ENCODE results near the gene LBX2.

LBX2 gene

GRCh38 chr2:74531666-74532065 lies 32.3 kb upstream of the LBX2 start:
- H3K27ac Mint-ChIP-seq = peak overlapping the region; percentile 8
- H3K36me3 Mint-ChIP-seq = peaks cover 42% of the 10 kb centered on the region
- CTCF ChIA-PET = interaction anchor here (0.5 to 5.8 kb wide), 36 partner anchors 9 to 712 kb away, joined by 3 to 104 read pairs (median 4); partner anchors contain the start of genes C2orf81, CCDC142, MRPL53 and TTC31
- no peaks in the 10 kb centered on the region for H3K9me3 Mint-ChIP-seq
- peak overlapping the region; percentile 96 for H3K4me3 Mint-ChIP-seq
- DNase-seq = no peak
- H3K27me3 Mint-ChIP-seq = peaks cover 6% of the 10 kb centered on the region
- H3K4me1 Mint-ChIP-seq = peaks cover 44% of the 10 kb centered on the region

GRCh38 chr2:74530239-74531187 lies 31.1 kb upstream of the LBX2 start:
- CTCF ChIA-PET = interaction anchor here (0.8 to 5.8 kb wide), 13 partner anchors 9 to 281 kb away, joined by 3 to 104 read pairs (median 4); partner anchors contain the start of genes CCDC142 and TTC31
- Mint-ChIP-seq H3K36me3 (peaks cover 52% of the 10 kb centered on the region), H3K27me3 (no peaks in the 10 kb centered on the region), H3K4me3 (peak overlapping the region; percentile 96), H3K4me1 (peaks cover 51% of the 10 kb centered on the region), H3K27ac (peak overlapping the region; percentile 94), H3K9me3 (no peaks in the 10 kb centered on the region)
- peak; percentile 66 for DNase-seq

- Mint-ChIP-seq H3K4me1 (peaks cover 51% of the 10 kb centered on the region), H3K9me3 (no peaks in the 10 kb centered on the region), H3K36me3 (peaks cover 55% of the 10 kb centered on the region), H3K27me3 (no peaks in the 10 kb centered on the region), H3K27ac (peak within 1 kb of the TSS; percentile 94), H3K4me3 (peak within 1 kb of the TSS; percentile 96)
- CTCF ChIA-PET = interaction anchor here (1.0 to 5.8 kb wide), 6 partner anchors 17 to 59 kb away, joined by 3 to 86 read pairs (median 6); partner anchors contain the start of genes CCDC142 and TTC31
- DNase-seq = peak; percentile 94
Measured at GRCh38 chr2:74529357-74530238, 30.2 kb upstream of the LBX2 start, which contains the start of the genes AUP1 and HTRA2. AUP1 (minus strand) TSS chr2:74529706; CDS start chr2:74529629, 77 bp downstream. HTRA2 (plus strand) TSS chr2:74529933; CDS start chr2:74530007, 74 bp downstream.

GRCh38 chr2:74528600-74529356 lies 29.4 kb upstream of the LBX2 start:
- Mint-ChIP-seq H3K27ac (peak overlapping the region; percentile 94), H3K9me3 (no peaks in the 10 kb centered on the region), H3K36me3 (peaks cover 53% of the 10 kb centered on the region), H3K4me3 (peak overlapping the region; percentile 96), H3K27me3 (peaks cover 4% of the 10 kb centered on the region), H3K4me1 (peaks cover 51% of the 10 kb centered on the region)
- CTCF ChIA-PET = interaction anchor here (1.0 to 5.8 kb wide), 5 partner anchors 18 to 60 kb away, joined by 3 to 86 read pairs (median 7); partner anchors contain the start of genes CCDC142 and TTC31
- no peak for DNase-seq

GRCh38 chr2:74527741-74528140 lies 28.3 kb upstream of the LBX2 start:
- H3K9me3 Mint-ChIP-seq = no peaks in the 10 kb centered on the region
- peaks cover 11% of the 10 kb centered on the region for H3K27me3 Mint-ChIP-seq
- peak overlapping the region; percentile 96 for H3K4me3 Mint-ChIP-seq
- peaks cover 56% of the 10 kb centered on the region for H3K4me1 Mint-ChIP-seq
- peaks cover 51% of the 10 kb centered on the region for H3K36me3 Mint-ChIP-seq
- H3K27ac Mint-ChIP-seq = no peak overlapping the region
- CTCF ChIA-PET = interaction anchor here (1.0 to 1.9 kb wide), 2 partner anchors 59 to 71 kb away, joined by 3 to 7 read pairs; no protein-coding TSS in a partner anchor
- no peak for DNase-seq

- peaks cover 50% of the 10 kb centered on the region for H3K4me1 Mint-ChIP-seq
- CTCF ChIA-PET = interaction anchor here (1.0 kb wide), 1 partner anchor 70 kb away, joined by 3 read pairs; no protein-coding TSS in a partner anchor
- H3K9me3 Mint-ChIP-seq = no peaks in the 10 kb centered on the region
- peaks cover 21% of the 10 kb centered on the region for H3K27me3 Mint-ChIP-seq
- H3K36me3 Mint-ChIP-seq = peaks cover 42% of the 10 kb centered on the region
- no peak overlapping the region for H3K4me3 Mint-ChIP-seq
- H3K27ac Mint-ChIP-seq = no peak overlapping the region
- no peak for DNase-seq
Measured at GRCh38 chr2:74526649-74527230, 27.3 kb upstream of the LBX2 start.

GRCh38 chr2:74525717-74526648 lies 26.6 kb upstream of the LBX2 start, which contains the start of gene DQX1:
DQX1 (minus strand) TSS chr2:74526231; CDS start chr2:74525729, 502 bp downstream.
- Mint-ChIP-seq H3K36me3 (peaks cover 41% of the 10 kb centered on the region), H3K9me3 (no peaks in the 10 kb centered on the region), H3K27ac (peak within 1 kb of the TSS; percentile 12), H3K27me3 (peaks cover 29% of the 10 kb centered on the region), H3K4me3 (no peak within 1 kb of the TSS), H3K4me1 (peaks cover 43% of the 10 kb centered on the region)
- CTCF ChIA-PET = no interaction called here
- DNase-seq = peak; percentile 46

- CTCF ChIA-PET = no interaction called here
- Mint-ChIP-seq H3K27ac (no peak overlapping the region), H3K4me1 (peaks cover 37% of the 10 kb centered on the region), H3K27me3 (peaks cover 37% of the 10 kb centered on the region), H3K4me3 (no peak overlapping the region), H3K36me3 (peaks cover 37% of the 10 kb centered on the region), H3K9me3 (no peaks in the 10 kb centered on the region)
- DNase-seq = no peak
Measured at GRCh38 chr2:74524955-74525716, 25.7 kb upstream of the LBX2 start.

- no peak overlapping the region for H3K4me3 Mint-ChIP-seq
- H3K27ac Mint-ChIP-seq = no peak overlapping the region
- H3K36me3 Mint-ChIP-seq = peaks cover 34% of the 10 kb centered on the region
- H3K27me3 Mint-ChIP-seq = peaks cover 48% of the 10 kb centered on the region
- H3K4me1 Mint-ChIP-seq = peaks cover 35% of the 10 kb centered on the region
- DNase-seq = no peak
- CTCF ChIA-PET = interaction anchor here (1.0 to 2.7 kb wide), 2 partner anchors 9 to 61 kb away, joined by 3 to 12 read pairs; no protein-coding TSS in a partner anchor
- no peaks in the 10 kb centered on the region for H3K9me3 Mint-ChIP-seq
Measured at GRCh38 chr2:74524005-74524404, 24.6 kb upstream of the LBX2 start.

- peaks cover 23% of the 10 kb centered on the region for H3K4me1 Mint-ChIP-seq
- CTCF ChIA-PET = interaction anchor here (0.9 to 2.7 kb wide), 3 partner anchors 10 to 65 kb away, joined by 3 to 12 read pairs (median 3); no protein-coding TSS in a partner anchor
- H3K9me3 Mint-ChIP-seq = no peaks in the 10 kb centered on the region
- H3K4me3 Mint-ChIP-seq = no peak overlapping the region
- DNase-seq = no peak
- peaks cover 22% of the 10 kb centered on the region for H3K36me3 Mint-ChIP-seq
- peaks cover 63% of the 10 kb centered on the region for H3K27me3 Mint-ChIP-seq
- H3K27ac Mint-ChIP-seq = no peak overlapping the region
Measured at GRCh38 chr2:74522516-74522915, 23.1 kb upstream of the LBX2 start.

- Mint-ChIP-seq H3K4me3 (peak overlapping the region; percentile 71), H3K9me3 (no peaks in the 10 kb centered on the region), H3K27me3 (peaks cover 99% of the 10 kb centered on the region), H3K36me3 (peaks cover 9% of the 10 kb centered on the region), H3K27ac (no peak overlapping the region), H3K4me1 (peaks cover 33% of the 10 kb centered on the region)
- DNase-seq = no peak
- CTCF ChIA-PET = no interaction called here
Measured at GRCh38 chr2:74516650-74517049, 17.2 kb upstream of the LBX2 start.
